Activated CD4-positive, alpha-beta T cell treated with anti-CD3 and anti-CD28 coated beads for 4 hours (primary cell): ENCODE measurements around the gene ATP6AP1.

Experiments
- DNase-seq, 2 donors: peaks; one replicate each; pipeline ENCODE4 v3.0.0-alpha.2; 2020

The ATP6AP1 gene

GRCh38 chrX:154452823-154453222 lies 24.3 kb downstream of the ATP6AP1 start:
- no peak for DNase-seq

DNA sequence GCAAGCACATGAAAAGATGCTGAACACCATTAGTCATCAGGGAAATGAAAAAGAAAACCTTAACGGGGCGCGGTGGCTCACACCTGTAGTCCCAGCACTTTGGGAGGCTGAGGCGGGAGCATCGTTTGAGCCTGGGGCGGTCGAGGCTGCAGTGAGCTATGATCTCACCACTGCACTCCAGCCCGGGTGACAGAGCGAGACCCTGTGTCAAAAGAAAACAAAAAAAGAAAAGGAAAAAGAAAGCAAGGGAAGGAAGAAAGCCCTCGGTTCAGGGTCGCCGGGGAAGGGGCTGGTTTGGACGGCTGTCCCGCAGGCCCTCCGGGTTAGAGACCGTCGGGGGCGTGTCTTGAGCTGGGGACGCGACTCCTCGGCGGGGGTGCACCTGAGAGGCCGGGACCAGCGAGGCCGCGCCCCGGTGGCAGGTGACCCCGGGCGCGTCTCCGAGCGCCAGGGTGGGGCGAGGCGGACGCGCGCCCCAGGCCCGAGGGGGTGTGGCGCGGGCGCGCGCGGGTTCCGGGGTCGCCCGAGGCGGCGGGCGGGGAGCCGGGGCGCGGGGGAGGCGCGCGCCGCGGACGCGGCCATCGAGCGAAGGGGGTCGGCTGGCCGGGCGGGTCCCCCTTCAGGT lies 29.1 kb downstream of the ATP6AP1 start:
- peak; percentile 32 to 56 for DNase-seq

- peak; percentile 55 to 69 for DNase-seq
Measured at GRCh38 chrX:154458116-154458953, 29.9 kb downstream of the ATP6AP1 start, which contains the start of gene PLXNA3. Gene PLXNA3 (plus strand): TSS chrX:154458281. CDS start chrX:154460184, 1,903 bp downstream.

DNA sequence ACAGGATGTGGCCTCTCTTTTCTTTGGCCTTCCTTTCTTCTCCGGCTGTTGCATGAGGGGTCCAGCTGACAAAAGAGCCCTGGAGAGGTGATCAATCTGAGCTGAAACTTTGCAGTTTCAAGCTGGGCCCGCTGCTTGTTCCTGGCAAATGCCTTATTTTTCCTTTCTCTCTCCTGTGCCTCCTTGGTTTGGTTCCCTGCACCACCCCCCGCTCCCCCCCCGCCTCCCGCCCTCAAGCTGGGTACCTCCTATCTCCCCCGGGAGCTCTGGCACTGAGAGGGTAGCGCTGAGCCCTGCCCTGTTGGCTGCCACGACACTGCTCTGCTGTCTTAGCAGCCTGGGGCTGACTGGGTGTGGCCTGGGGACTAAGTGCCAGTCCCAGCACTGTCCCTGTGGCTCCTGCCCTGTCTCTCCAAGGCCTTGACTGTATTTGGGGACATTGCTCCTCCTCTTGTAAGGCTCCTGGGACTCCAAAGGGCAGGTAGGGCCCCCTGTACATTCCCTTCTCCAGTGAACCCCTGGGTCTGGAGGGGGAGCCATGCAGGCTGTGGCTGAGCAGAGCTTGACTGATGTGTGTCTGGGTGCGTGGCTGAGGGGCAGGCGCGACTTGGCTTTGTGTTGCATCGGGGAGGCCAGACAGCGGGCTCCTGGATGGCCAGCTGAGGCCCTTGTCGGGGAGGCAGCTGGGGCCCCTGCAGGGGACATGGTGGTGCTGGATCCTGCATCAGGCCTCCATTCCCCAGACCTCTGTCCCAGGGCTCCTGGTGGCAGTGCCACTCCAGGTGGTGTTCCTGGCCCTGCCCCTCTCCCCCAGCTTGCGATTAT lies 30.7 kb downstream of the ATP6AP1 start:
- DNase-seq = no peak

DNA sequence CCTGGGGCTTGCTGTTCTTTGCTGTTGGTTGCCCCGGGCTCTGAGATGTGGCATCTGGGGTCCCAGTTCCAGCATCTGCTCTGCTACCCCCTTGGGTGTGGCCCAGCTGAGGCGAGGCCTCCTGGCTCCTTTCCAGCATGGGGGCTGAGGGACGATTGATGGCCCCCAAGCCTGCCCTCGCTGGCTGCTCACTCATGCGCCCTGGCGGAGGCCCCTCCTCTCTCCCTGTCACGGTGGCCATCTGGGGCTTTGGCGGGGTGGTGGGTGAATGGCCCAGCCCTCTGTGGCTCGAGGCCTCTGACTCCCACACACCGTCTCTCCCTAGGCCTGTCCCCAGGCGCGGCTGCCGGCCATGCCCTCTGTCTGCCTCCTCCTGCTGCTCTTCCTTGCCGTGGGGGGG lies 31.4 kb downstream of the ATP6AP1 start:
- DNase-seq = no peak

- DNase-seq = no peak
Measured at GRCh38 chrX:154460326-154460725, 31.8 kb downstream of the ATP6AP1 start.

GRCh38 chrX:154462396-154462795 lies 33.9 kb downstream of the ATP6AP1 start:
- no peak for DNase-seq

- DNase-seq = no peak
Measured at GRCh38 chrX:154463611-154464220, 35.2 kb downstream of the ATP6AP1 start.

DNA sequence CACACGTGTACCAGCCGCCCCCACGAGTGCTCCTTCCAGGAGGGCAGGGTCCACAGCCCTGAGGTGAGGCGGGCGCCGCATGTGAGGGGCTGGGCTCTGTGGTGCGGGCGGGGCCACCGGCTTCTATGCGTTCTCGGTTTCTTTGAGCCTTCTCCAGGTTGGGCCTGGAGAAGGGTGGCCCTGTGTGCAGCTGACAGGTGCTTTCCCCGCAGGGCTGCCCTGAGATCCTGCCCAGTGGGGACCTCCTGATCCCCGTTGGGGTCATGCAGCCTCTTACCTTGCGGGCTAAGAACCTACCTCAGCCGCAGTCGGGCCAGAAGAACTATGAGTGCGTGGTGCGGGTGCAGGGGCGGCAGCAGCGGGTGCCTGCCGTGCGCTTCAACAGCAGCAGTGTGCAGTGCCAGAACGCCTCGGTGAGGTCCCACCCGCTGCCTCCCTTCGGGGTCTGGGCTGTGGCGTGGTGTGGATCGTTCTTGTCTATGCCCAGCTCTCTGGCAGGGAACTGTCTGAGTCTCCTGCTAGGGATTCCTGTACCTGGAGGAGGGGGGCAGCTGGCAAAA lies 36.4 kb downstream of the ATP6AP1 start:
- DNase-seq = no peak

DNA sequence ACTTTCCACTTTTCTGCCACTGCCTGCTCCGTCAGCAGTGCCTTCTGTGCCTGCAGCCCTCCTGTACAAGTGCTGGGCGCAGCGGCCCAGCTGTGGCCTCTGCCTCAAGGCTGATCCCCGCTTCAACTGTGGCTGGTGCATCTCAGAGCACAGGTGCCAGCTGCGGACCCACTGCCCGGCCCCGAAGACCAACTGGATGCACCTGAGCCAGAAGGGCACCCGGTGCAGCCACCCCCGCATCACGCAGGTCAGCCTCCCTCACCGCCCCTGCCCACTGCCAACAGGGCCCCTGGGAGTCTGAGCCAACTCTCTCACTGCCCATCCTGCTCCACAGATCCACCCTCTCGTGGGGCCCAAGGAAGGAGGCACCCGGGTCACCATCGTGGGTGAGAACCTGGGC lies 37.1 kb downstream of the ATP6AP1 start:
- no peak for DNase-seq

DNA sequence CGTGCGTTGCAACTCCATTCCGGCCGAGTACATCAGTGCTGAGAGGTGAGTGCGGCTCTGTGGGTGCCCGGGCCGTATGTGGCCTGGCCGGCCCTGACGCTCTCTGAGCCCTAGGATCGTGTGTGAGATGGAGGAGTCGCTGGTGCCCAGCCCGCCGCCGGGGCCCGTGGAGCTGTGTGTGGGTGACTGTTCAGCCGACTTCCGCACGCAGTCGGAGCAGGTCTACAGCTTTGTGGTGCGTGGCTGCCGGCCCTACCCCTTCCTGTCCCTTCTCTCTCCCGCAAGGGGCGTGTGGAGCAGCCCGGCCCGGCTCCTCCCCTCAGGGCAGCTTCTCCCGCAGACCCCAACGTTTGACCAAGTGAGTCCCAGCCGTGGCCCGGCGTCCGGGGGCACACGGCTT lies 37.6 kb downstream of the ATP6AP1 start:
- DNase-seq = no peak

GRCh38 chrX:154466907-154467306 lies 38.4 kb downstream of the ATP6AP1 start:
- no peak for DNase-seq

DNA sequence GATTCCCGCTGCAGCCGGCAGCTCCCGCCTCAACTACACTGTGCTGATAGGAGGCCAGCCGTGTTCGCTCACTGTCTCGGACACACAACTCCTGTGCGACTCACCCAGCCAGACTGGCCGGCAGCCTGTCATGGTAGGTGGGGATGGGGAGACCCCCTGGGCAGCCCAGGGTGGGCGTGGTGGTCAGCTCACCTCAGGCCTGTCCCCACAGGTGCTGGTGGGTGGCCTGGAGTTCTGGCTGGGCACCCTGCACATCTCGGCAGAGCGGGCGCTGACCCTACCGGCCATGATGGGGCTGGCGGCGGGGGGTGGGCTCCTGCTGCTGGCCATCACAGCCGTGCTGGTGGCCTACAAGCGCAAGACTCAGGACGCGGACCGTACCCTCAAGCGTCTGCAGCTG lies 39.1 kb downstream of the ATP6AP1 start:
- no peak for DNase-seq

DNA sequence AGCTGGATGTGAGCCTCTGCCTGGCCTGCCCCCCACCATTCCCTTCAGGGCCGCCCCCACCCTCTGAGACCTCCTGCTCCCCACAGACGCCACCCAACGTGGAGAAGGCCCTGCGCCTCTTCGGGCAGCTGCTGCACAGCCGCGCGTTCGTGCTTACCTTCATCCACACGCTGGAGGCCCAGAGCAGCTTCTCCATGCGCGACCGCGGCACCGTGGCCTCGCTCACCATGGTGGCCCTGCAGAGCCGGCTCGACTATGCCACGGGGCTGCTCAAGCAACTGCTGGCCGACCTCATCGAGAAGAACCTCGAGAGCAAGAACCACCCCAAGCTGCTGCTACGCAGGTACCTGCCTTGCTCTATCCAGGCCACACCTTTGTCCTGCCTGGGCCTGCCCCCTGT lies 39.7 kb downstream of the ATP6AP1 start:
- DNase-seq = no peak

DNA sequence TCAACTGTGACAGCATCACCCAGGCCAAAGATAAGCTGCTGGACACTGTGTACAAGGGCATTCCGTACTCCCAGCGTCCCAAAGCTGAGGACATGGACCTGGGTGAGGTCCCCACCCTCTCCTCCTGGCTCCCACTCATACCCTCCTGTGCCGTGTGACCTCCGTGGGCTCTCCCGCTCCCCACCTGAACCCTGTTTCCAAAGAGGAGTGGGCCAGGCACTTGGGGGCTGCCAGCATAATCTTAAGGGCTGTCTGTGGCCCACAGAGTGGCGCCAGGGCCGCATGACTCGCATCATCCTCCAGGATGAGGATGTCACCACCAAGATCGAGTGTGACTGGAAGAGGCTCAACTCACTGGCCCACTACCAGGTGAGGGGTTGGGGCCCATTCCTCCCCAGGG lies 40.6 kb downstream of the ATP6AP1 start:
- no peak for DNase-seq

GRCh38 chrX:154469880-154470279 lies 41.4 kb downstream of the ATP6AP1 start:
- no peak for DNase-seq

- no peak for DNase-seq
Measured at GRCh38 chrX:154470434-154470833, 42.0 kb downstream of the ATP6AP1 start.

- no peak for DNase-seq
Measured at GRCh38 chrX:154470914-154471568, 42.6 kb downstream of the ATP6AP1 start.

- no peak for DNase-seq
Measured at GRCh38 chrX:154471839-154472684, 43.6 kb downstream of the ATP6AP1 start.

- no peak for DNase-seq
Measured at GRCh38 chrX:154472685-154473632, 44.5 kb downstream of the ATP6AP1 start.
